ENCODE measurements around the gene CCDC200.

The CCDC200 gene

DNA sequence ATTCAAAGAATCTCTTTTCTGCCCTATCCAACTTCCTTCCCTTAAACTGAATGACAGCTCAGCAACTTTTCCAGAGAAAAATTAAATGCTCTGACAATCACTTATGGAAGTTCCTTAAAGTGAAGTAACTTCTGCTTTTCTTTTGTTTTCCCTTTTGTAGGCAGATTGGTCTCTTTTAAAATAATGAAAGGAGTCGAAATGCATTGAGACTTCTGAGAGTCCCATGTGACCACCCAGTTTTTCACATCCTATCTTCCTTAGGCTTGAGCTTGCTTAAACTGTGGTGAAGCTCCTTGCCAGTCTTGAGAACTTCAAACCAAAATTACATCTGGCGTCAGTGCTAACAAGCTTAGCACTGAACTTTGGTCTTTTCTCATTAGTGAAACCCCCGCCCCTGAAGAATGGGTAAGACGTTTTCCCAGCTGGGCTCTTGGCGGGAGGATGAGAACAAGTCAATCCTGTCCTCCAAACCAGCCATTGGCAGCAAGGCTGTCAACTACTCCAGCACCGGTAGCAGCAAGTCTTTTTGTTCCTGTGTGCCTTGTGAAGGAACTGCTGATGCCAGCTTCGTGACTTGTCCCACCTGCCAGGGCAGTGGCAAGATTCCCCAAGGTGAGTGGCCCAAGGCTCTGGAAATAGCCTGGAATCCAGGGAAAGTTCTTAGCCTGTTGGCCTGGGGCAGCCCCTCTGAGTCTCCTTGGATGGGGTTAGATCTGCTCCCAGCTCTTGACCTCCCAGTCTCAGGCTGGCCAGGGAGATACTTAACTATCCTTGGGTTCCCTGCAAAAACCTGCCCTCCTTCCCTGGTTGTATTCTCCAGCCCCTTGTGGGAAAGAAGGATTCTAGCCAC is 15.6 kb downstream of the CCDC200 start:
- H3K4me3 ChIP-seq (ENCODE audit: low read length), result peak overlapping the region; percentile 80
- H3K36me3 ChIP-seq (ENCODE audit: control insufficient read depth, low read length), result peaks cover 10% of the 10 kb centered on the region
- no peaks in the 10 kb centered on the region for H3K27me3 ChIP-seq (ENCODE audit: control insufficient read depth, low read length)
- H3K27ac ChIP-seq (ENCODE audit: low read depth, low read length), result peak overlapping the region; percentile 27; the same call in 1 of the 2 replicates
- no peak for TF ChIP-seq CTCF (IDR thresholded peaks at IDR 0.05; ENCODE audit: low read depth, low read length, poor library complexity, severe bottlenecking)
- TF ChIP-seq EZH2phosphoT487 (IDR thresholded peaks at IDR 0.05; ENCODE audit: borderline replicate concordance, low read length), result no peak
- H4K20me1 ChIP-seq (ENCODE audit: control insufficient read depth, insufficient read depth, low read depth, low read length), result no peaks in the 10 kb centered on the region
- peak overlapping the region; percentile 84 for H3K4me2 ChIP-seq (ENCODE audit: low read length)
- no peaks in the 10 kb centered on the region for H3K9me3 ChIP-seq (ENCODE audit: control insufficient read depth, insufficient read depth, low read length)
- H3K79me2 ChIP-seq (ENCODE audit: control insufficient read depth, low read length), result no peaks in the 10 kb centered on the region
- peaks cover 7% of the 10 kb centered on the region for H3F3A ChIP-seq (ENCODE audit: control insufficient read depth, insufficient read depth)
- no peaks in the 10 kb centered on the region for H3K9me2 ChIP-seq (replicated peaks; ENCODE audit: control insufficient read depth, low read length)
- H3K4me1 ChIP-seq (ENCODE audit: control insufficient read depth, low read length), result peaks cover 27% of the 10 kb centered on the region

GRCh38 chr17:43211480-43212402 is 16.7 kb downstream of the CCDC200 start, which contains the start of gene TMEM106A:
Gene TMEM106A, plus strand, starts transcription at chr17:43211875. Its CDS starts 1,167 bp downstream, at chr17:43213042.
- Histone ChIP-seq H3K4me1 (ENCODE audit: control insufficient read depth, low read length) (peaks cover 27% of the 10 kb centered on the region), H3K9me3 (ENCODE audit: control insufficient read depth, insufficient read depth, low read length) (no peaks in the 10 kb centered on the region), H3F3A (ENCODE audit: control insufficient read depth, insufficient read depth) (peaks cover 7% of the 10 kb centered on the region), H3K79me2 (ENCODE audit: control insufficient read depth, low read length) (no peaks in the 10 kb centered on the region), H3K27me3 (ENCODE audit: control insufficient read depth, low read length) (no peaks in the 10 kb centered on the region), H3K4me2 (ENCODE audit: low read length) (peak within 1 kb of the TSS; percentile 84), H3K9me2 (replicated peaks; ENCODE audit: control insufficient read depth, low read length) (no peaks in the 10 kb centered on the region), H4K20me1 (ENCODE audit: control insufficient read depth, insufficient read depth, low read depth, low read length) (no peaks in the 10 kb centered on the region), H3K27ac (ENCODE audit: low read depth, low read length) (peak within 1 kb of the TSS; percentile 35), H3K4me3 (ENCODE audit: low read length) (peak within 1 kb of the TSS; percentile 80), H3K36me3 (ENCODE audit: control insufficient read depth, low read length) (peaks cover 10% of the 10 kb centered on the region)
- TF ChIP-seq CTCF (IDR thresholded peaks at IDR 0.05; ENCODE audit: low read depth, low read length, poor library complexity, severe bottlenecking), result peak; percentile 51
- TF ChIP-seq EZH2phosphoT487 (IDR thresholded peaks at IDR 0.05; ENCODE audit: borderline replicate concordance, low read length), result no peak

DNA sequence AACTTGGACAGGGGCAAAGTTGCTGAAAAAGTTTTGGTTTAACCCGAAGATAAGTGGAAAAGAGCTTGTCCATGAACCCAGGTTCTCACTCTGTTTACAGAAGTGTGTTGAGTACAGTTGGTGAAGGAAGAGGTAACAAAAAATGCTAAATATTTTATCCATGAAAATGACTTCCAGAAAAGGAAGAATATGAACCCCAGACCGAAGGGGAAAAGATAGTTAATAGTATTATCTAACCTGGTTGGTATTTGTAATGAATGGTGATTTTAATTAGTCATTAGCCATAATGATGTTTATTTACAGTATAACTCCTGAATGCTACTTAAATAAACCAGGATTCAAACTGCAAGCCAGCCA is 17.3 kb downstream of the CCDC200 start:
- H3K27ac ChIP-seq (ENCODE audit: low read depth, low read length), result peak overlapping the region; percentile 35
- TF ChIP-seq EZH2phosphoT487 (IDR thresholded peaks at IDR 0.05; ENCODE audit: borderline replicate concordance, low read length), result no peak
- no peak for TF ChIP-seq CTCF (IDR thresholded peaks at IDR 0.05; ENCODE audit: low read depth, low read length, poor library complexity, severe bottlenecking)
- H3K27me3 ChIP-seq (ENCODE audit: control insufficient read depth, low read length), result no peaks in the 10 kb centered on the region
- H3K4me3 ChIP-seq (ENCODE audit: low read length), result peak overlapping the region; percentile 80
- H3F3A ChIP-seq (ENCODE audit: control insufficient read depth, insufficient read depth), result peaks cover 7% of the 10 kb centered on the region
- H3K9me3 ChIP-seq (ENCODE audit: control insufficient read depth, insufficient read depth, low read length), result no peaks in the 10 kb centered on the region
- peaks cover 10% of the 10 kb centered on the region for H3K36me3 ChIP-seq (ENCODE audit: control insufficient read depth, low read length)
- no peaks in the 10 kb centered on the region for H4K20me1 ChIP-seq (ENCODE audit: control insufficient read depth, insufficient read depth, low read depth, low read length)
- H3K9me2 ChIP-seq (replicated peaks; ENCODE audit: control insufficient read depth, low read length), result no peaks in the 10 kb centered on the region
- H3K4me2 ChIP-seq (ENCODE audit: low read length), result peak overlapping the region; percentile 84
- no peaks in the 10 kb centered on the region for H3K79me2 ChIP-seq (ENCODE audit: control insufficient read depth, low read length)
- H3K4me1 ChIP-seq (ENCODE audit: control insufficient read depth, low read length), result peaks cover 27% of the 10 kb centered on the region

All from DOHH2 (cell line).